Chondrocyte (in vitro differentiated cells): ENCODE measurements around the gene OGN. TPM values are rescaled to one million over a fixed set of nuclear protein-coding genes. Genes with fewer than 3 reads are reported as not detected.
A peak's percentile ranks its signal among the peaks of the same experiment; 100 is the strongest.

Source experiments
- DNase-seq: peaks from one replicate; pipeline ENCODE4 v3.0.0; 2021; ENCODE audit warnings: mixed read lengths, low spot score
- H3K27ac Mint-ChIP-seq: one replicate; pipeline ENCODE4 v1.8.0; 2021; ENCODE audit warnings: mild to moderate bottlenecking, moderate library complexity, mixed read lengths; ENCODE audit not compliant: unreplicated experiment
- H3K27me3 Mint-ChIP-seq: 2 replicates; pipeline ENCODE4 v1.8.0; 2021; ENCODE audit warnings: low read depth, mixed read lengths
- H3K36me3 Mint-ChIP-seq: 2 replicates; pipeline ENCODE4 v1.8.0; 2021; ENCODE audit warnings: low read depth, mixed read lengths
- H3K4me1 Mint-ChIP-seq: 2 replicates; pipeline ENCODE4 v1.8.0; 2021; ENCODE audit warnings: low read depth, mild to moderate bottlenecking, mixed read lengths
- H3K4me3 Mint-ChIP-seq: one replicate; pipeline ENCODE4 v1.8.0; 2021; ENCODE audit warnings: mild to moderate bottlenecking, moderate library complexity, mixed read lengths; ENCODE audit not compliant: unreplicated experiment
- H3K9me3 Mint-ChIP-seq: 2 replicates; pipeline ENCODE4 v1.8.0; 2021; ENCODE audit warnings: low read depth, mixed read lengths
- total RNA-seq: library from RNA; stranded (reverse); gene quantifications from 3 replicates; pipeline ENCODE4 v1.2.1, GENCODE V29; 2021
- TF ChIP-seq, protein P1 (sequence below): fragments of 200-600 bp; sonication (generic); IDR thresholded peaks from 2 replicates; pipeline ENCODE4 v1.5.0; 2021; ENCODE audit warnings: antibody characterized with exemption, mild to moderate bottlenecking, moderate library complexity

Gene OGN
- total RNA-seq, 1 donor from 2014 or later: 30.3 TPM

DNA sequence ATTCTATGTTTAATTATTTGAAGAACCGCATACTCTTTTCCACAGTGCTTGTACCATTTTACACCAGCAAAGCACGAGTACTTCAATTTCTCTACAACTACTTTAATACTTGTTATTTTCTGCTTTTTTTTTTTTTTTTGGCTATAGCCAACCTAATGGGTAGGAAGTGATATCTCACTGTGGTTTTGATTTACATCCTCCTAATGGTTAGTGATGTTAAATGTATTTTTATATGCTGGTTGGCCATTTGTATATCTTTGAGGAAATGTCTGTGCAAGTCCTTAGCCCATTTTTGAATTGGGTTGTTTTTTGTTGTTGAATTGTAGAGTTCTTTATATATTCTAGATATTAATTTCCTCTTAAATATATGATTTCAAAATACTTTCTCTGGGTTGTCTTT lies 22.6 kb downstream of the OGN start:
- Mint-ChIP-seq H3K27ac (no peak overlapping the region), H3K4me3 (no peak overlapping the region), H3K27me3 (no peaks in the 10 kb centered on the region), H3K9me3 (no peaks in the 10 kb centered on the region), H3K36me3 (peaks cover 4% of the 10 kb centered on the region), H3K4me1 (peaks cover 66% of the 10 kb centered on the region)
- TF ChIP-seq, protein P1, sequence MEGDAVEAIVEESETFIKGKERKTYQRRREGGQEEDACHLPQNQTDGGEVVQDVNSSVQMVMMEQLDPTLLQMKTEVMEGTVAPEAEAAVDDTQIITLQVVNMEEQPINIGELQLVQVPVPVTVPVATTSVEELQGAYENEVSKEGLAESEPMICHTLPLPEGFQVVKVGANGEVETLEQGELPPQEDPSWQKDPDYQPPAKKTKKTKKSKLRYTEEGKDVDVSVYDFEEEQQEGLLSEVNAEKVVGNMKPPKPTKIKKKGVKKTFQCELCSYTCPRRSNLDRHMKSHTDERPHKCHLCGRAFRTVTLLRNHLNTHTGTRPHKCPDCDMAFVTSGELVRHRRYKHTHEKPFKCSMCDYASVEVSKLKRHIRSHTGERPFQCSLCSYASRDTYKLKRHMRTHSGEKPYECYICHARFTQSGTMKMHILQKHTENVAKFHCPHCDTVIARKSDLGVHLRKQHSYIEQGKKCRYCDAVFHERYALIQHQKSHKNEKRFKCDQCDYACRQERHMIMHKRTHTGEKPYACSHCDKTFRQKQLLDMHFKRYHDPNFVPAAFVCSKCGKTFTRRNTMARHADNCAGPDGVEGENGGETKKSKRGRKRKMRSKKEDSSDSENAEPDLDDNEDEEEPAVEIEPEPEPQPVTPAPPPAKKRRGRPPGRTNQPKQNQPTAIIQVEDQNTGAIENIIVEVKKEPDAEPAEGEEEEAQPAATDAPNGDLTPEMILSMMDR: no peak
- no peak for DNase-seq

DNA sequence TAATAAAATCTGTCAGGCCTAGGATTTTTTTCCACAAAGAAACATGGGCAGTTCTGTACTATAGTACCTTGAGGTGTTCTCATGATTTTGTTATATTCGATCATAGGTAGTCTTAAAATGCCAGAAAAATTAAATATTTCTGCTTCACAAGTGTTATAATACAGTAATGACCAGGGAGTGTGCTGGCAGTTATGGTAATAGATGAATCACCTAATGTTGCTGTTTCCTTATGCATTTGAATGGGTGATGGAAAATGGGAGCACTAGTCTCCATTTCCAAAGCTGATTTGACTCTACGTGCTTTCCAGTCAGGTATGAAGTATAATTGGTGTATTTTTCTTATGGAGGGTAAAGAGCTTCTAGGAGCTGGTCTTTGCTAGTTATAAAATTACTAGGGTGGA lies 23.8 kb downstream of the OGN start:
- Mint-ChIP-seq H3K4me3 (no peak overlapping the region), H3K27me3 (no peaks in the 10 kb centered on the region), H3K27ac (no peak overlapping the region), H3K9me3 (peaks cover 5% of the 10 kb centered on the region), H3K4me1 (peaks cover 62% of the 10 kb centered on the region), H3K36me3 (peaks cover 2% of the 10 kb centered on the region)
- DNase-seq: no peak
- TF ChIP-seq, protein P1: no peak

DNA sequence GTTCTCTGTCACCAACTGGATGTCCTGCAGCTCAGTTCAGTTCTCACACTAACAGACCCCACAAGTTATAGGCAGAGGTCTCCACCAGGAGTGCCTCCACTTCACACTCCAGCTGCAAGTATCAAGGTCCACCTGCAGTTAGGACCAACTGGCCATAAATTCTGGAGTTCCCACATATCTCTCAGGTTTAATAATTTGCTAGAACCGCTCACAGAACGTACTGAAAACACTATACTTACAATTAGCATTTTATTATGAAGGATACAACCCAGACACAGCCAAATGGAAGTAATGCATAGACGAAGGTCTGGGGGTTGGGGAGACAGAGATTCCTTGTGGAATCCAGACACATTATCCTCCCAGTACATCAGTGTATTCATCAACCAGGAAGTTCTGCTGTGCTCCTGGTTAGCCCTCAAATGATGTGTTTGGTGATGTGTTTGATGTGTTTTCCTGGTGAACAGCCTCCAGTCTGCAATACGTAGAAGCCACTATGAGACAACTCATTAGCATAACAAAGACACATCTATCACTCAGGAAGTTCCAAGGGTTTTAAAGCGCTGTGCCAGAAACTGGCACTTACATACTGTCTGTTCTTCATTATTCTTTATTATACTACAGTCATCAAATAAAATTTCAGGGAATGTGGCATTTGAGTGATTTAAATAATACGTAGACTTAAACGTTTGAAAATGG lies 25.4 kb downstream of the OGN start:
- DNase-seq: no peak
- Mint-ChIP-seq H3K27me3 (no peaks in the 10 kb centered on the region), H3K9me3 (peaks cover 14% of the 10 kb centered on the region), H3K27ac (peak overlapping the region; percentile 38), H3K4me3 (no peak overlapping the region), H3K36me3 (peaks cover 10% of the 10 kb centered on the region), H3K4me1 (peaks cover 55% of the 10 kb centered on the region)
- TF ChIP-seq, protein P1: no peak

DNA sequence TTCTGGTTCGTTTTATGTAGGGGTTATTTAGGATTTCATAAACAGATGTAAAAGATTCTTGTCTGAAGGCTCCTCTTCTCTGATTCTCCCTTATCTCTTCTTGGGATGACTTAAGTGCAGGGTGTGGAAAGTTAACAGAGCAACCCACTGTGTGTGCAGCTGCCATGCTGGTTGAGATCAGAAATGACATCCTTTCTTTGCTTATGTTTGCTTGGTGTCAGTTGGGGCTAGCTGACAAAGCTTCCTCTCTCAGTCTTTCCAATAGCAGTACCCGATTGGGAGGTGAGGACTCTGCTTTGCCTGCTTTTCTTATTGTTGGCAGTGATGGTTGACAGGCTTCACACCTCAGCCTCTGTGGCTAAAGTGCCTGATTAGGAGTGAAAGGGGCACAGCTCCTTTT lies 26.5 kb downstream of the OGN start:
- peak overlapping the region; percentile 43 for H3K27ac Mint-ChIP-seq
- no peak overlapping the region for H3K4me3 Mint-ChIP-seq
- H3K9me3 Mint-ChIP-seq: peaks cover 14% of the 10 kb centered on the region
- peaks cover 49% of the 10 kb centered on the region for H3K4me1 Mint-ChIP-seq
- peaks cover 10% of the 10 kb centered on the region for H3K36me3 Mint-ChIP-seq
- TF ChIP-seq, protein P1: no peak
- H3K27me3 Mint-ChIP-seq: no peaks in the 10 kb centered on the region
- no peak for DNase-seq

DNA sequence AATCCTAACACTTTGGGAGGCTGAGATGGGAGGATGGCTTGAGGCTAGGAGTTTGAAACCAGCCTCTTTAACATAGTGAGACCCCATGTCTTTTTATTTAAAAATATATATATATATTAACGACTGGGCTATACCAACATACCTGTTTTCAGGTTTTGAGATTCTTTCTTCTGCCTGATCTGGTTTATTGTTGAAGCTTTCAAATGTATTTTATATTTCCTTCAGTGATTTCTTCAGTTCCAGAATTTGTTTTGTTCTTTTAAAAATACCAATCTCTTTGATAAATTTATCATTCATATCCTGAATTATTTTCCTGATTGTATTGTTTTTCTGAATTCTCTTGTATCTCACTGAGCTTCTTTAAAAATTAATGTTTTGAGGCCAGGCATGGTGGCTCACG lies 31.2 kb downstream of the OGN start:
- H3K27ac Mint-ChIP-seq: no peak overlapping the region
- H3K9me3 Mint-ChIP-seq: peaks cover 20% of the 10 kb centered on the region
- no peaks in the 10 kb centered on the region for H3K27me3 Mint-ChIP-seq

More for the DNA sequence above, 31.2 kb downstream of the OGN start:
- no peak for DNase-seq
- peaks cover 17% of the 10 kb centered on the region for H3K36me3 Mint-ChIP-seq
- no peak overlapping the region for H3K4me3 Mint-ChIP-seq
- H3K4me1 Mint-ChIP-seq: peaks cover 25% of the 10 kb centered on the region
- TF ChIP-seq, protein P1: no peak
